GM23338 (cell line): ENCODE data around the gene C4orf54. TPM values are rescaled to one million over a fixed set of nuclear protein-coding genes. Genes with fewer than 3 reads are reported as not detected.

ENCODE experiments used
- ATAC-seq: fragments of 200-7000 bp; cut with Tn5 transposase; 3 replicates; pipeline ENCODE4 v1.9.1; 2020
- DNase-seq: peaks from one replicate; pipeline ENCODE4 v3.0.0-alpha.2; 2015; ENCODE audit warnings: low spot score
- H2AFZ ChIP-seq: fragments of 200-600 bp; sonication (generic); 2 replicates; pipeline ENCODE4 v1.8.0; 2016; ENCODE audit warnings: antibody characterized with exemption, mild to moderate bottlenecking, moderate library complexity
- H3F3A ChIP-seq: fragments of 200-600 bp; sonication (generic); replicated peaks from 2 replicates; pipeline ENCODE4 v1.8.0; 2017; ENCODE audit warnings: antibody characterized with exemption, mixed run types, low read depth
- H3K27ac ChIP-seq: fragments of 200-600 bp; sonication (generic); 2 replicates; pipeline ENCODE4 v1.6.1; 2016; ENCODE audit warnings: low read depth
- H3K27me3 ChIP-seq: fragments of 200-600 bp; sonication (generic); 2 replicates; pipeline ENCODE4 v1.8.0; 2016; ENCODE audit warnings: mild to moderate bottlenecking, mixed run types, moderate library complexity; ENCODE audit not compliant: insufficient read depth
- H3K36me3 ChIP-seq: fragments of 200-600 bp; sonication (generic); 2 replicates; pipeline ENCODE4 v1.8.0; 2016; ENCODE audit warnings: mild to moderate bottlenecking; ENCODE audit not compliant: insufficient read depth
- H3K4me1 ChIP-seq: fragments of 200-600 bp; sonication (generic); 2 replicates; pipeline ENCODE4 v1.8.0; 2016; ENCODE audit warnings: mild to moderate bottlenecking, moderate library complexity; ENCODE audit not compliant: insufficient read depth
- H3K4me2 ChIP-seq: fragments of 200-600 bp; sonication (generic); 2 replicates; pipeline ENCODE4 v1.7.1; 2017; ENCODE audit warnings: mixed run types
- H3K4me3 ChIP-seq: fragments of 200-600 bp; sonication (generic); 2 replicates; pipeline ENCODE4 v1.6.1; 2016; ENCODE audit warnings: mixed run types
- H3K79me2 ChIP-seq: fragments of 200-600 bp; sonication (generic); replicated peaks from 2 replicates; pipeline ENCODE4 v1.8.0; 2017; ENCODE audit warnings: mild to moderate bottlenecking; ENCODE audit not compliant: insufficient read depth
- H3K9me2 ChIP-seq: fragments of 200-600 bp; sonication (generic); 2 replicates; pipeline ENCODE4 v1.8.0; 2017; ENCODE audit not compliant: insufficient read depth
- H4K20me1 ChIP-seq: fragments of 200-600 bp; sonication (generic); replicated peaks from 2 replicates; pipeline ENCODE4 v1.8.0; 2017; ENCODE audit warnings: mild to moderate bottlenecking; ENCODE audit not compliant: insufficient read depth
- H3K27ac Mint-ChIP-seq: 2 replicates; pipeline ENCODE4 v1.8.0; 2020; ENCODE audit warnings: inconsistent platforms, mild to moderate bottlenecking, moderate library complexity, mixed read lengths
- H3K27me3 Mint-ChIP-seq: 3 replicates; pipeline ENCODE4 v1.8.0; 2022; ENCODE audit warnings: low read depth, mild to moderate bottlenecking, moderate library complexity, mixed read lengths, inconsistent platforms; ENCODE audit not compliant: insufficient read depth, poor library complexity
- H3K36me3 Mint-ChIP-seq: 3 replicates; pipeline ENCODE4 v1.8.0; 2021; ENCODE audit warnings: low read depth, mild to moderate bottlenecking, inconsistent platforms, moderate library complexity, mixed read lengths
- H3K4me1 Mint-ChIP-seq: 3 replicates; pipeline ENCODE4 v1.8.0; 2020; ENCODE audit warnings: mild to moderate bottlenecking, inconsistent platforms, mixed read lengths
- H3K4me3 Mint-ChIP-seq: 3 replicates; pipeline ENCODE4 v1.8.0; 2021; ENCODE audit warnings: moderate library complexity, mild to moderate bottlenecking, inconsistent platforms, mixed read lengths
- H3K9me3 Mint-ChIP-seq: 3 replicates; pipeline ENCODE4 v1.8.0; 2020; ENCODE audit warnings: moderate library complexity, mild to moderate bottlenecking, inconsistent platforms, mixed read lengths
- CREB1 ChIP-seq: fragments of 250-450 bp; sonication (Bioruptor Pico); IDR thresholded peaks from 2 replicates; pipeline ENCODE4 v1.5.0; 2020; ENCODE audit warnings: low read depth, mild to moderate bottlenecking, moderate library complexity
- CTCF ChIP-seq, 2 experiments: fragments of 200-600 bp in 1 of 2; sonication (generic) in 1 of 2; conservative IDR thresholded peaks; 2 replicates each; pipeline versions ENCODE4 v1.5.1 to v1.6.1; 2016 to 2017; ENCODE audit warnings: antibody characterized with exemption in 2 of 2, low read depth in 2 of 2, mild to moderate bottlenecking in 2 of 2, moderate library complexity in 1 of 2
- ETS1 ChIP-seq: IDR thresholded peaks from 2 replicates; pipeline ENCODE4 v1.6.1; 2016; ENCODE audit warnings: antibody characterized with exemption
- EZH2 ChIP-seq: fragments of 200-600 bp; sonication (generic); IDR thresholded peaks from one replicate; pipeline ENCODE4 v1.8.0; 2017; ENCODE audit warnings: antibody characterized with exemption, mild to moderate bottlenecking, low read depth; ENCODE audit not compliant: unreplicated experiment
- EZH2phosphoT487 ChIP-seq: fragments of 200-600 bp; sonication (generic); IDR thresholded peaks from one replicate; pipeline ENCODE4 v1.8.1; 2018; ENCODE audit warnings: antibody characterized with exemption; ENCODE audit not compliant: unreplicated experiment
- JUNB ChIP-seq: IDR thresholded peaks from one replicate; pipeline ENCODE4 v1.6.1; 2016; ENCODE audit warnings: antibody characterized with exemption; ENCODE audit not compliant: unreplicated experiment
- NANOG ChIP-seq: IDR thresholded peaks from 2 replicates; pipeline ENCODE4 v1.6.1; 2016; ENCODE audit warnings: antibody characterized with exemption, borderline replicate concordance
- POLR2AphosphoS5 ChIP-seq: IDR thresholded peaks from 2 replicates; pipeline ENCODE4 v1.6.1; 2016; ENCODE audit warnings: antibody characterized with exemption, low read depth
- REST ChIP-seq: IDR thresholded peaks from one replicate; pipeline ENCODE4 v1.6.1; 2018; ENCODE audit warnings: antibody characterized with exemption; ENCODE audit not compliant: unreplicated experiment
- STAT1 ChIP-seq: IDR thresholded peaks from one replicate; pipeline ENCODE4 v1.6.1; 2016; ENCODE audit warnings: antibody characterized with exemption; ENCODE audit not compliant: unreplicated experiment
- ZNF114 ChIP-seq: fragments of 250-450 bp; sonication (Bioruptor Pico); IDR thresholded peaks from 2 replicates; pipeline ENCODE4 v1.5.0; 2020; ENCODE audit warnings: mild to moderate bottlenecking, moderate library complexity
- ZNF331 ChIP-seq: fragments of 250-450 bp; sonication (Bioruptor Pico); IDR thresholded peaks from 2 replicates; pipeline ENCODE4 v1.5.0; 2020; ENCODE audit warnings: low read depth, mild to moderate bottlenecking, moderate library complexity
- ZNF462 ChIP-seq: fragments of 250-450 bp; sonication (Bioruptor Pico); IDR thresholded peaks from 2 replicates; pipeline ENCODE4 v1.5.0; 2020; ENCODE audit warnings: mild to moderate bottlenecking, moderate library complexity
- polyA plus RNA-seq: library from polyadenylated mRNA; unstranded; fragments of >200 nt; fragmentation: Nextera tagmentation; extraction: Ambion mirVana; gene quantifications from 2 replicates; pipeline ENCODE4 v1.2.1, GENCODE V29; 2016
- total RNA-seq: library from RNA; depleted of rRNA; stranded (reverse); fragments of >200 nt; shearing (Covaris generic); gene quantifications from 2 replicates; pipeline ENCODE4 v1.2.3, GENCODE V29; 2014

C4orf54 gene
- total and polyA plus RNA-seq, 2 experiments from 2014 or later: 0.03 TPM; not detected in 1

GRCh38 chr4:99629962-99630554 lies 27.6 kb downstream of the C4orf54 start:
- no peak overlapping the region for H3K4me3 Mint-ChIP-seq
- TF ChIP-seq ETS1: no peak
- TF ChIP-seq POLR2AphosphoS5: no peak
- no peak for TF ChIP-seq REST
- no peak for TF ChIP-seq EZH2
- no peak for TF ChIP-seq JUNB
- no peak for TF ChIP-seq NANOG
- no peak for TF ChIP-seq ZNF114 (CRISPR knock-in tag)
- TF ChIP-seq ZNF331 (CRISPR knock-in tag): no peak
- no peak for TF ChIP-seq EZH2phosphoT487
- no peak for TF ChIP-seq STAT1
- TF ChIP-seq ZNF462: no peak
- TF ChIP-seq CREB1: no peak
- no peak for TF ChIP-seq CTCF (conservative IDR thresholded peaks at IDR 0.05; ENCODE audit: low read depth in 2 of 2)

More at GRCh38 chr4:99629962-99630554, 27.6 kb downstream of the C4orf54 start:
- Mint-ChIP-seq H3K27ac (no peak overlapping the region), H3K9me3 (no peaks in the 10 kb centered on the region), H3K27me3 (no peaks in the 10 kb centered on the region), H3K4me1 (peaks cover 12% of the 10 kb centered on the region), H3K36me3 (no peaks in the 10 kb centered on the region)
- DNase-seq (no peak), ATAC-seq (no peak)
- no peaks in the 10 kb centered on the region for H3K27me3 ChIP-seq
- no peaks in the 10 kb centered on the region; the same call in 1 of the 2 replicates for H3K4me1 ChIP-seq
- no peaks in the 10 kb centered on the region for H3K36me3 ChIP-seq
- no peak overlapping the region for H3K4me3 ChIP-seq
- H4K20me1 ChIP-seq: no peaks in the 10 kb centered on the region
- H3K4me2 ChIP-seq: no peak overlapping the region
- H3K27ac ChIP-seq: no peak overlapping the region
- no peaks in the 10 kb centered on the region for H3K79me2 ChIP-seq
- no peaks in the 10 kb centered on the region for H3K9me2 ChIP-seq
- no peaks in the 10 kb centered on the region for H3F3A ChIP-seq
- H2AFZ ChIP-seq: no peak overlapping the region
